Right atrium auricular region (tissue), 2 donors: ENCODE results near the gene DFFB. TPM values are rescaled to one million over a fixed set of nuclear protein-coding genes. Genes with fewer than 3 reads are reported as not detected.
"Not testable (repeated sequence)": the region's sequence is repeated elsewhere in the genome, so short reads cannot be mapped to it uniquely, and the experiment has no call there.

Experiments
- DNase-seq: peaks from one replicate; pipeline ENCODE4 v3.0.0-alpha.2; 2019; ENCODE audit warnings: low spot score
- H3K27ac ChIP-seq, 2 donors: fragments of 200-600 bp; sonication (generic); 1 replicate in 1 of 2; 2 replicates in 1 of 2; pipeline ENCODE4 v1.5.1; 2016 to 2019
- H3K27me3 ChIP-seq, 2 donors: fragments of 200-600 bp; sonication (generic); one replicate each; pipeline versions ENCODE4 v1.5.1 to v1.6.0; 2017 to 2019
- H3K36me3 ChIP-seq: fragments of 200-600 bp; sonication (generic); one replicate; pipeline ENCODE4 v1.5.1; 2016
- H3K4me1 ChIP-seq, 2 donors: fragments of 200-600 bp; sonication (generic); one replicate each; pipeline versions ENCODE4 v1.5.1 to v1.6.0; 2017 to 2019
- H3K4me3 ChIP-seq, 2 donors: fragments of 200-600 bp; sonication (generic); 1 replicate in 1 of 2; 2 replicates in 1 of 2; pipeline ENCODE4 v1.5.1; 2017 to 2019; ENCODE audit warnings: mild to moderate bottlenecking in 1 of 2, moderate library complexity in 1 of 2
- H3K9me3 ChIP-seq, 2 donors: fragments of 200-600 bp; sonication (generic); one replicate each; pipeline ENCODE4 v1.5.1; 2019
- total RNA-seq, 2 donors: library from RNA; depleted of rRNA; stranded (reverse); fragments of >200 nt; gene quantifications; one replicate each; pipeline ENCODE4 v1.1.0, GENCODE V29; 2016
- TF ChIP-seq, protein P1 (sequence below), 2 donors: fragments of 200-600 bp; sonication (generic); IDR thresholded peaks; one replicate each; pipeline ENCODE4 v1.5.1; 2019; ENCODE audit warnings: antibody characterized with exemption in 2 of 2

The DFFB gene
- total RNA-seq, 2 donors from 2014 or later: 3.2 to 5.3 TPM

GRCh38 chr1:3914331-3914851, 57.1 kb downstream of the DFFB start:
- no peak for DNase-seq
- TF ChIP-seq, protein P1, sequence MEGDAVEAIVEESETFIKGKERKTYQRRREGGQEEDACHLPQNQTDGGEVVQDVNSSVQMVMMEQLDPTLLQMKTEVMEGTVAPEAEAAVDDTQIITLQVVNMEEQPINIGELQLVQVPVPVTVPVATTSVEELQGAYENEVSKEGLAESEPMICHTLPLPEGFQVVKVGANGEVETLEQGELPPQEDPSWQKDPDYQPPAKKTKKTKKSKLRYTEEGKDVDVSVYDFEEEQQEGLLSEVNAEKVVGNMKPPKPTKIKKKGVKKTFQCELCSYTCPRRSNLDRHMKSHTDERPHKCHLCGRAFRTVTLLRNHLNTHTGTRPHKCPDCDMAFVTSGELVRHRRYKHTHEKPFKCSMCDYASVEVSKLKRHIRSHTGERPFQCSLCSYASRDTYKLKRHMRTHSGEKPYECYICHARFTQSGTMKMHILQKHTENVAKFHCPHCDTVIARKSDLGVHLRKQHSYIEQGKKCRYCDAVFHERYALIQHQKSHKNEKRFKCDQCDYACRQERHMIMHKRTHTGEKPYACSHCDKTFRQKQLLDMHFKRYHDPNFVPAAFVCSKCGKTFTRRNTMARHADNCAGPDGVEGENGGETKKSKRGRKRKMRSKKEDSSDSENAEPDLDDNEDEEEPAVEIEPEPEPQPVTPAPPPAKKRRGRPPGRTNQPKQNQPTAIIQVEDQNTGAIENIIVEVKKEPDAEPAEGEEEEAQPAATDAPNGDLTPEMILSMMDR (IDR thresholded peaks at IDR 0.05): no peak
- H3K27me3 ChIP-seq: peaks cover 0 to 2% of the 10 kb centered on the region in 2 donors

DNA sequence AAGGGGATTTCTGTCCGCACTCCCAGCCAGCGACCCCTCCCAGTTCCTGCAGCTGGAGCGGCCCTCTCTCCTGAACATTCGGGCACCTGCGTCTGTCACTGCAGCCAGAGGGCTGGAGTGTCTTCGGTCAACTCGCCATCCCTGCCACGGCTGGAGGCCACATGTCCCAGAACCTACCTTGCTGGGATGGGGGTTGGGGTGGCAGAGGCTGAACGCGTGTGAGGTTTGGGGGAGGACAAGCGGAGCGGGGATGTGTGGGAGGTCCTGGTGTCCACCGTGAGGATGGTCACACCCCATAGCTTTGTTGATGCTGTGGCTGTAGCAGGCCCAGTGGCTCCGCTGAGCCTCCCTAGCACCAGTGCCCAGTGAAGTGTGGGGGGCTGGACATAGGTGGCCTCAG, 57.6 kb downstream of the DFFB start:
- TF ChIP-seq, protein P1 (IDR thresholded peaks at IDR 0.05): no peak
- Histone ChIP-seq H3K9me3 (no peaks in the 10 kb centered on the region), H3K4me3 (no peak overlapping the region), H3K4me1 (peaks cover 0 to 5% of the 10 kb centered on the region in 2 donors), H3K36me3 (no peaks in the 10 kb centered on the region), H3K27me3 (peaks cover 0 to 2% of the 10 kb centered on the region in 2 donors), H3K27ac (no peak overlapping the region)
- DNase-seq: no peak

More at GRCh38 chr1:3914331-3914851, 57.1 kb downstream of the DFFB start:
- peaks cover 0 to 5% of the 10 kb centered on the region in 2 donors for H3K4me1 ChIP-seq
- no peaks in the 10 kb centered on the region for H3K36me3 ChIP-seq
- no peaks in the 10 kb centered on the region for H3K9me3 ChIP-seq
- no peak overlapping the region for H3K4me3 ChIP-seq
- H3K27ac ChIP-seq: no peak overlapping the region

DNA sequence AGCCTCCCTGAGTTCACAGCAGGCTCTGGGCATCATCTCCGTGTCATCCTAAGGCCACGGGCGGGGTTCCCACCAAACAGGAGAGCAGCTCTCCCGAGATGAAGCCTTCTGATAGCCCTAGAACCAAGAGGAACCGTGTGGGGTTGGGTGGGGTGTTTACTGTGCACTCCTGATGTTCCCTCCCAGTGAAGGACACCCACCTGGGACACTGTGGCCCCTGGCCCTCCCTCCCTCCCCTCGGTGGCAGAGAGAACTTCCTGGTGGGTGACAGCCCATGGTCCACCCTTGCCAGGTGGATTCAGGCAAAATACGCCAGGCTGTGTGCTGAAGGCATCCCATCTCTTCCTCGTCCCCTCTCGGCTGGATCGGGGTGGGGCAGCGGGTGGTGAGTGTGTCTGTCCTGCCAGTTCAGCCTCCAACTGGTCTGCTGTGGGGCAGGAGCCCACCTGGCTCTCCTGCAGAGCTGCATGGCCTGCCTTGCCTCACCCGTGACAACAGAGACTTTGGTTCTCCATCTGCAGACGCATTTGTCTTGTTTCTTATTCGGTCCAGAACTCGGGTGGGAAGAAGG, 58.4 kb downstream of the DFFB start:
- H3K27ac ChIP-seq: no peak overlapping the region
- TF ChIP-seq, protein P1 (IDR thresholded peaks at IDR 0.05): no peak
- no peak overlapping the region for H3K4me3 ChIP-seq
- peaks cover 0 to 5% of the 10 kb centered on the region in 2 donors for H3K4me1 ChIP-seq
- peaks cover 0 to 2% of the 10 kb centered on the region in 2 donors for H3K27me3 ChIP-seq
- DNase-seq: no peak
- no peaks in the 10 kb centered on the region for H3K9me3 ChIP-seq
- H3K36me3 ChIP-seq: no peaks in the 10 kb centered on the region

- no peak overlapping the region for H3K4me3 ChIP-seq
- no peaks in the 10 kb centered on the region for H3K27me3 ChIP-seq
- no peaks in the 10 kb centered on the region for H3K9me3 ChIP-seq
Measured at GRCh38 chr1:3917761-3918160, 60.5 kb downstream of the DFFB start.

DNA sequence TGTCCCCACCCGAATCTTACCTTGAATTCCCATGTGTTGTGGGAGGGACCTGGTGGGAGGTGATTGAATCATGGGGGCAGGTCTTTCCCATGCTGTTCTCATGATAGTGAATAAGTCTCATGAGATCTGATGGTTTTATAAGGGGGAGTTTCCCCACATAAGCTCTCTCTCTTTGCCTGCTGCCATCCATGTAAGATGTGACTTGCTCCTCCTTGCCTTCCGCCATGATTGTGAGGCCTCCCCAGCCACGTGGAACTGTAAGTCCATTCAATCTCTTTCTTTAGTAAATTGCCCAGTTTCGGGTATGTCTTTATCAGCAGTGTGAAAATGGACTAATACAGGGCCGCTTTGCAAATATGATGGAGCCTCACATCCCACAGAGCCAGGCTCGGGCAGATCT, 61.1 kb downstream of the DFFB start:
- not testable (repeated sequence) for H3K27me3 ChIP-seq, H3K9me3 ChIP-seq, H3K36me3 ChIP-seq, H3K27ac ChIP-seq, H3K4me1 ChIP-seq, H3K4me3 ChIP-seq, DNase-seq

More at GRCh38 chr1:3917761-3918160, 60.5 kb downstream of the DFFB start:
- no peak for DNase-seq
- no peaks in the 10 kb centered on the region for H3K4me1 ChIP-seq
- TF ChIP-seq, protein P1 (IDR thresholded peaks at IDR 0.05): no peak
- H3K36me3 ChIP-seq: no peaks in the 10 kb centered on the region
- H3K27ac ChIP-seq: no peak overlapping the region

GRCh38 chr1:3918966-3919611, 61.8 kb downstream of the DFFB start:
- no peaks in the 10 kb centered on the region for H3K27me3 ChIP-seq
- no peaks in the 10 kb centered on the region for H3K4me1 ChIP-seq
- TF ChIP-seq, protein P1 (IDR thresholded peaks at IDR 0.05): no peak
- no peak for DNase-seq
- H3K4me3 ChIP-seq: no peak overlapping the region
- H3K27ac ChIP-seq: no peak overlapping the region
- no peaks in the 10 kb centered on the region for H3K36me3 ChIP-seq
- no peaks in the 10 kb centered on the region for H3K9me3 ChIP-seq
